OCI-LY3 (cell line): ENCODE results near the gene ADCY9.

Source experiments
- EZH2phosphoT487 ChIP-seq: fragments of 200-600 bp; shearing (Covaris generic); IDR thresholded peaks from 2 replicates; pipeline ENCODE4 v1.6.1; 2018; ENCODE audit warnings: antibody characterized with exemption, mixed run types, low read depth
- TF ChIP-seq, protein P1 (sequence below): fragments of 200-600, 300-600 bp; sonication (generic); IDR thresholded peaks from 2 replicates; pipeline ENCODE4 v1.5.1; 2014; ENCODE audit warnings: antibody characterized with exemption, low read length, low read depth

GRCh38 chr16:3950343-3951193 is 165.7 kb downstream of the ADCY9 start:
- TF ChIP-seq, protein P1, sequence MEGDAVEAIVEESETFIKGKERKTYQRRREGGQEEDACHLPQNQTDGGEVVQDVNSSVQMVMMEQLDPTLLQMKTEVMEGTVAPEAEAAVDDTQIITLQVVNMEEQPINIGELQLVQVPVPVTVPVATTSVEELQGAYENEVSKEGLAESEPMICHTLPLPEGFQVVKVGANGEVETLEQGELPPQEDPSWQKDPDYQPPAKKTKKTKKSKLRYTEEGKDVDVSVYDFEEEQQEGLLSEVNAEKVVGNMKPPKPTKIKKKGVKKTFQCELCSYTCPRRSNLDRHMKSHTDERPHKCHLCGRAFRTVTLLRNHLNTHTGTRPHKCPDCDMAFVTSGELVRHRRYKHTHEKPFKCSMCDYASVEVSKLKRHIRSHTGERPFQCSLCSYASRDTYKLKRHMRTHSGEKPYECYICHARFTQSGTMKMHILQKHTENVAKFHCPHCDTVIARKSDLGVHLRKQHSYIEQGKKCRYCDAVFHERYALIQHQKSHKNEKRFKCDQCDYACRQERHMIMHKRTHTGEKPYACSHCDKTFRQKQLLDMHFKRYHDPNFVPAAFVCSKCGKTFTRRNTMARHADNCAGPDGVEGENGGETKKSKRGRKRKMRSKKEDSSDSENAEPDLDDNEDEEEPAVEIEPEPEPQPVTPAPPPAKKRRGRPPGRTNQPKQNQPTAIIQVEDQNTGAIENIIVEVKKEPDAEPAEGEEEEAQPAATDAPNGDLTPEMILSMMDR, result no peak
- no peak for TF ChIP-seq EZH2phosphoT487
